Measurements from ENCODE around the gene NR1H2.
"Not testable (repeated sequence)": the region's sequence is repeated elsewhere in the genome, so short reads cannot be mapped to it uniquely, and the experiment has no call there.

The NR1H2 gene

DNA sequence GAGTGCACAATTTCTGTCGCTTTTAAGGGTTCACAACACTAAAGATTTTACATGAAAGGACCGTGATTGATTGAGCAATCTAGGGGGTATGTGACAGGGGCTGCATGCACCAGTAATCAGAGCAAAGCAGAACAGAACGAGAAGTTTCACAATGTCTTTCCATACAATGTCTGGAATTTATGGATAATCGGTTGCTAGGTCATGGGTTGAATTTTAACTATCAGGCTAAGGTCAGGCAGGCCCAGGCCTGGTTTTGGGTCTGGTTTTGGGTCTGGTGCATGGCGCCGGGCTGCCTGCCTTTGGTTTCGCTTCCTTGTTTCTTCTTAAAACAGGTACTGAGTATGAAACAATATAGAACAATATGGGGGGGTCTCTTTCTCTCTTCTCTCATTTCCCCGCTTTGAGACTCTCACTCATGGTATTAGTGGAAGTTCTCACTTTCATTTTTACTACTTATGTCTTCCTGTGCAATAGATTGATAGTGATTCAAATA lies 29.1 kb upstream of the NR1H2 start:
- DNase-seq: peak in 1 of 2 donors; percentile 62

DNA sequence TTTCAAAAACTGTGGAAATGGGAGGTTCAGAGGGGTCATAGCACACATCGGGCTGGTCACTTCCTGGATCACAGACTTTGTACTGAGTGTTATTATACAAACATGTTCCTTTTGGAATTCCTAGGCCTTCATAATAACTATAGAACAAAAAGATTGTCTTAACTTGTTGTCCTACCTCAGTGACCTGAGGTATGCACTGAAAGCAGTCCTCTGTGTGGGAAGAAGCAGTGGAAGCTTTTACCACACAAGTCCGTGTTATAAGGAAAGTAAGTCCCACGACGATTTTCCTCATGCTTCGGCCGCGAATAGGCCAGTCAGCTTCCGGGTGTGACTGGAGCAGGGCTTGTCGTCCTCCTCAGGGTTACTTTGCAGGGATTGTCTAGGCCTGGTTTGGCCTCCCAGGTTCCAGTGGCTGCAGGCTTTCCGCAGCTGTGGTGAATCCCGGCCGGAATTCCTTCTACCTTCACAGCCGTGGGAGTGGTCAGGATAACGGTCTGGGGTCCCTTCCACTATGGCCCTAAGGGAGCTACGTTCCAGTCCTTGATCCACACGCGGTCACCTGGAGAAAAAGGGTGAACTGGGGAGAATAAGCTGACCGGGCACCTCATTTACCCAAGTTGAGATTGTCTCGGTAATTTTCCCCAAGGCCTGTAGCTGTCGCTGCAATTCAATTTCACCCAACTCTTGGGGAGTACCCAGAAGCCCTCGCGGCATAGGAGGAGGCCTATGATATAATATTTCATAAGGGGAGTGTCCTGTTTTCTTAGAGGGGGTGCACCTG lies 26.8 kb upstream of the NR1H2 start:
- no peak for DNase-seq

GRCh38 chr19:50352242-50352641 lies 24.0 kb upstream of the NR1H2 start:
- no peak for DNase-seq

- not testable (repeated sequence) for DNase-seq
These were observed 22.8 kb upstream of the NR1H2 start for GRCh38 chr19:50353487-50353880.

DNA sequence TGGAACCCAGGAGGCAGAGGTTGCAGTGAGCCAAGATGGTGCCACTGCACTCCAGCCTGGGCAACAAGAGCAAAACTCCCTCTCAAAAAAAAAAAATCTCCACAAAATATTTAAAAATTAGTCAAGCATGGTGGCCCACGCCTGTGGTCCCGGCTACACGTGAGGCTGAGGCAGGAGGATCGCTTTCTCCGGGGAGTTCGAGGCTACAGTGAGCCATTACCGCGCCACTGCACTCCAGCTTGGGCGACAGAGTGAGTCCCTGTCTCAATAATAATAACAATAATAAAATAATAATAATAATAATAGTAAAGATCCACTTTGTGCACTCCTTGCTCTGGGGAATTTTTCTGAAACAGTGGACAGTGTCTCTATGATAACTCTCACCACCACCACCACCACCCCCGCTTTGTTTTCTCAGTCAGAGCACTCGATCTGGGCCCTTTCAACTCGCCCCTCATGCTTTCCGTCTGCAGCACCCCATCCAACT lies 19.5 kb upstream of the NR1H2 start:
- DNase-seq: no peak

GRCh38 chr19:50357178-50358100 lies 18.8 kb upstream of the NR1H2 start:
- peak; percentile 89 to 93 for DNase-seq

DNA sequence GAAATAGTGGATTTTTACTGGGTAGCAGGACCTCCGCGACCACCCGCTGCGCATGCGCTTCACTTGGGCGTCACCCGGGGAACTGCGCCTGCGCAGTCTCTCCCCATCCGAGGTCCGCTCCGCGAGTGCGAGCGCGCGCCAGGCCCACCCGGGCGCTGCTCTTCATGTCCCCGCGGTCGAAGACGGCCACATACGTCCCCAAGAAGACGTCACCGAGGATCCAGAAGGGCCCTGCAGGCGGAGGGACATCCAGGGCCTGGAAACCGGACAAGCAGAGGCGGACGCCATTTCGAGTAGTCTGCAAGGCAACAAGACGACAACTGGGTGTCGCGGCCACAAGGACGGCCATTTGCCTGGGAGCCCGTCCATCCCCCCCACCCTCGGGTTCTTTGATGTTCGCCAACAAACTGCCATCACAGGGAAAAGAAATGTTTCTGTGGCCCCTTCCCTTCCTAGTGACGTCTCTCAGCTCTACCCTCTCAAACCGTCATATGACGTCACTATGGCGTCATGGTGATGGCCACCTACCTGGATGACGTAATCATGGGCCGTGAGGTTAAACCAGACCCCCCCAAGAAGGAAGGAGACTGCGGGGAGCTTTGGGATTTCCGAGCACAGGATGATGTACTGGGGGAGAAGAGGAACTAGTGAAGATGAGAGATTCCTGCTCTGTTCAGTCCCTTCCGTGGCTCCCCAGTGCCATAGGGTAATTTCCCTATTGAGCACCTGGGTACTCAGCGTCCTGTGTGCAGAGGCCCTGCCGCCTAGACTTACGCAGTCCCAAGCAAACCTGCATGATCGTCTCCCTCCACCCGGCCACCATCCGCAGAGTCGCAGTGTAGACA lies 17.6 kb upstream of the NR1H2 start:
- peak; percentile 86 to 90 for DNase-seq

- DNase-seq: peak in 1 of 2 donors; percentile 29
These were observed 16.9 kb upstream of the NR1H2 start for GRCh38 chr19:50359328-50359818.

GRCh38 chr19:50361290-50362029 lies 14.8 kb upstream of the NR1H2 start:
- peak; percentile 31 to 41 for DNase-seq

DNA sequence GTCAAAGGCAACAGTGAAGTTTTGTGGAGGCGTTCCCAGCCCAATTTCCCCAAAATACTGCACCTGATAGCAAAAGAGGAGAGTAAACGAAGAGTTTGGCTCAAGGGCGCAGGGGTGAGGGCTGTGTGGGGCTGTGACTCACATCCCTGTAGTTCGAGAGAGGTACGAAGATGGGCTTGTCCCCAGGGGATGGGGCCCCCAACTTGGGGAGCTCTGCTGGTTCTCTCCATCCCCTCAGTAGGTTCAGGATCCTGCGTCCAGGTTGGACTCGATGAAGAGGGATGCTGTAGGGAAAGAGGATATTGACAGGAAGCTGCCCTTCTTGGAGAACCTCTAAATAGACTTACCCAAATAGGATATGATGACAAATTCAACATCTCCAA lies 14.2 kb upstream of the NR1H2 start:
- DNase-seq: no peak

GRCh38 chr19:50362656-50363424 lies 13.4 kb upstream of the NR1H2 start:
- DNase-seq: no peak

- peak in 1 of 2 donors; percentile 10 for DNase-seq
These were observed 10.6 kb upstream of the NR1H2 start, which contains the start of gene NAPSA for GRCh38 chr19:50365434-50366306. NAPSA (minus strand) TSS chr19:50365639; CDS start chr19:50365621, 18 bp downstream.

DNA sequence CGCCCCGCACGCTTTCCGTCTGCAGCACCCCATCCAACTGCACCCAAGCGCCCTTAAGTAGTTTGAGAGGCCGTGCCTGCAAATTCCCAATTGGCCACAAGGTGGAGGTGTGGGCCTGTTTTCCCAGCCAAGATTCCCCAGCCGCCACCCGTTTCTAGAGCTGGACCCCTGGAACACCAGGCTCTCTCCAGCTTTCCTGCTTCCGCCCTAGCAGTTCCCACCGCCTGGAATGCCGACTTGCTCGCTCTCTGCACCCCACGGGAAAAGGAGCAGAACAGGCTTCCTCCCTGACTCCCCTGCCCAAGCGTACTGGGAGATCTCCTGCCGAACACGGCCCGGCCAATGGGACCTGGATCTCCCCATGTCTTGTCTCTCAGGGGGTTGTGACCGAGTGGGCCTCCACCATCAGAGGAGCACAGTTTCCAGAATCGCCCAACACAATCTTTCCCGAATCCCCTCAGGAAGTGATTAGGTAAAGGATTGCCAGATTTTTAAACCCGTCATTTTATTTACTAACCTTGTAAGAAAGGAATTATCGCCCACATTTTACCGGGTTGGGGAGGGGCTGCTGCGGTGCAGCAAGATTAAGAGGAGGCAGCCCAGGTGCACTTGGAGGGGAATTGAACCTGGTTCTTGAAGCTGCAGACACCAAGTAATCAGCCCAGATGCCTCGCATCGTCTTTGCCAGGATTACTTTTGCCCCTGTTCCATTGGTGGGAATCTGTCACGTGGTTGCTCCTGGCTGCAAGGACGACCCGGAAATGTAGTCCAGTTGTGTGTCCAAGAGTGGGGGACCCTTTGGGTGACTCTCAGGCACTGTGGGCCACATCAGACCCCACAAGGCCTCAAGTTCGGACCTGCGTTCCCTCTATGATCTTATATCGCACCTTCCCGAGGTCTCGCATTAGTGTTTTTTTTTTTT lies 7.3 kb upstream of the NR1H2 start:
- DNase-seq: peak; percentile 80 to 83

- DNase-seq: no peak
These were observed 4.3 kb upstream of the NR1H2 start for GRCh38 chr19:50371914-50372475.

DNA sequence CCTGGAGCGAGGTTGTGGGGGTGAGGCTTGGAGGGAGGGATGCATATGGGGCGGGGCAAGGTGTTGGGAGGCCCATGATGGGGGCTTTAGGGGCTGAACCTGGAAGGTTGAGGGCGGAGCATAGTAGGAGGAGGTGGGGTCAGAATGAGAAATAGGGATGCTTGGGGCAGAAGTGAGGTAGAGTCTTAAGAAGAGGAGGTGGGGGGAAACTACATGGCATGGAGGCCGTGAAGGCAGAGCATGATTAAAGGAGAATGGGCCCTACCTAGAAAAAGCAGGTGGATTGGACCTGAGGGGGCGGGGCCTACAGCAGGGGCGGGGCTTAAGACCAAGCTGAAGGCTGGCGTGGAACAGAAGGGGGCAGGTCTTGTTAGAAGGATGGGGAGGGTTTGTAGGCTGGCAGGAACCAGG lies 799 bp downstream of the NR1H2 start:
- peak; percentile 69 to 75 for DNase-seq

- DNase-seq: no peak
These were observed 1.3 kb downstream of the NR1H2 start for GRCh38 chr19:50377517-50377916.

GRCh38 chr19:50378169-50378862 lies 2.1 kb downstream of the NR1H2 start:
- DNase-seq: no peak

DNA sequence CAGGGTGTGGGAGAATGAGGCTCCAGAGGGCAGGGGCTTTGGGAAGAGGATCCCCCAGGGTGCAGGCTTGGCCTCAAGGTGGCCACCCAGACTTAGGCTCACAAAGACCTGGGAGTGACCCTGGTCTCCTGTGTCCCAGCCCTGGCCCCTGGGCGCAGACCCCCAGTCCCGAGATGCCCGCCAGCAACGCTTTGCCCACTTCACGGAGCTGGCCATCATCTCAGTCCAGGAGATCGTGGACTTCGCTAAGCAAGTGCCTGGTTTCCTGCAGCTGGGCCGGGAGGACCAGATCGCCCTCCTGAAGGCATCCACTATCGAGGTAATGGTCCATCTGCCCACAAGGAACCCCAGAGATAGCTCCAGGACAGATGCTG lies 2.6 kb downstream of the NR1H2 start:
- DNase-seq: no peak

Measured in CD4-positive, alpha-beta T cell treated with Interferon alpha-2 for 1 hour (primary cell).